Right lobe of liver (tissue), 4 donors: ENCODE measurements around the gene MAST1.

Experiments used
- CTCF ChIP-seq, 4 donors: fragments of 200-600 bp in 3 of 4; fragments of 450-650 bp in 1 of 4; IDR thresholded peaks; one replicate each; pipeline versions ENCODE4 v1.5.1 to v1.8.0; 2016 to 2022; ENCODE audit warnings: antibody characterized with exemption in 4 of 4, mild to moderate bottlenecking in 2 of 4
- POLR2A ChIP-seq: fragments of 450-650 bp; IDR thresholded peaks from one replicate; pipeline ENCODE4 v1.6.1; 2017; ENCODE audit warnings: antibody characterized with exemption, mild to moderate bottlenecking
- donor health status: DM: no; HTN: no; CAD: no.
- donor health status: DM: no; HTN: no; CAD: no.
- donor health status: DM: no; HTN: yes; CAD: no.

- TF ChIP-seq CTCF (IDR thresholded peaks at IDR 0.05): no peak
- peak; percentile 91 for TF ChIP-seq POLR2A
Measured at GRCh38 chr19:12793290-12794195, 44.8 kb upstream of the MAST1 start.
